ENCODE results near the gene DMRTC2. TPM values are rescaled to one million over a fixed set of nuclear protein-coding genes. Genes with fewer than 3 reads are reported as not detected.

DMRTC2 gene
- total and polyA plus RNA-seq, 9 of the 15 experiments (the other 6 are each of a cell fraction or from before 2014, with no cell fraction given): 0.03 TPM; not detected in 8

GRCh38 chr19:41799444-41800000 is 45.3 kb upstream of the DMRTC2 start (continued):
- TF ChIP-seq ZHX1 (conservative IDR thresholded peaks at IDR 0.05; ENCODE audit: low read length) (no peak), ZBTB7A (IDR thresholded peaks at IDR 0.05; ENCODE audit: borderline replicate concordance, control insufficient read depth, low read depth, low read length) (no peak), HES1 (IDR thresholded peaks at IDR 0.05; ENCODE audit: low read depth) (no peak), ZNF124 (CRISPR knock-in tag; IDR thresholded peaks at IDR 0.05) (no peak), FOXJ2 (tag; IDR thresholded peaks at IDR 0.05) (no peak), ELF2 (CRISPR knock-in tag; IDR thresholded peaks at IDR 0.05) (no peak), RREB1 (CRISPR knock-in tag; IDR thresholded peaks at IDR 0.05) (no peak), ZNF507 (tag; conservative IDR thresholded peaks at IDR 0.05) (no peak), HSF4 (CRISPR knock-in tag; IDR thresholded peaks at IDR 0.05; ENCODE audit: borderline replicate concordance) (no peak), SMARCB1 (IDR thresholded peaks at IDR 0.05; ENCODE audit: insufficient read length, low read depth) (no peak), TAF7 (tag; IDR thresholded peaks at IDR 0.05) (no peak), ZMIZ1 (IDR thresholded peaks at IDR 0.05; ENCODE audit: low read depth in 2 of 2, low read length in 2 of 2) (no peak), ZNF77 (CRISPR knock-in tag; IDR thresholded peaks at IDR 0.05) (no peak), STAT5A (IDR thresholded peaks at IDR 0.05; ENCODE audit: borderline replicate concordance, low read length) (no peak)
